Activated T-cell treated with anti-CD3 and anti-CD28 coated beads, Interleukin-2, amount 50 U/mL, for 4 hours (primary cell): Measurements from ENCODE around the gene PTER. TPM values are rescaled to one million over a fixed set of nuclear protein-coding genes. Genes with fewer than 3 reads are reported as not detected.

ENCODE experiments used
- ATAC-seq, 2 donors: fragments of 200-7000 bp; cut with Tn5 transposase; one replicate each; pipeline ENCODE4 v1.10.0; 2021
- DNase-seq: peaks from one replicate; pipeline ENCODE4 v3.0.0-alpha.2; 2020
- H3K27me3 Mint-ChIP-seq: one replicate; pipeline ENCODE4 v1.8.0; 2021; ENCODE audit warnings: low read depth, mixed read lengths
- H3K36me3 Mint-ChIP-seq: one replicate; pipeline ENCODE4 v1.8.0; 2022; ENCODE audit warnings: mixed read lengths; ENCODE audit not compliant: insufficient read depth
- H3K4me1 Mint-ChIP-seq: one replicate; pipeline ENCODE4 v1.8.0; 2021; ENCODE audit warnings: low read depth, mixed read lengths
- H3K4me3 Mint-ChIP-seq: one replicate; pipeline ENCODE4 v1.8.0; 2021; ENCODE audit warnings: mild to moderate bottlenecking, moderate library complexity, mixed read lengths
- H3K9me3 Mint-ChIP-seq: one replicate; pipeline ENCODE4 v1.8.0; 2021; ENCODE audit warnings: mixed read lengths
- total RNA-seq, 3 donors: library from RNA; stranded (reverse); gene quantifications; one replicate each; pipeline ENCODE4 v1.2.1, GENCODE V29; 2021

Gene PTER
- total RNA-seq, 3 donors from 2014 or later: 17.8 to 18.7 (median 18.5) TPM

GRCh38 chr10:16491933-16492332, 55.1 kb downstream of the PTER start:
- peaks cover 32% of the 10 kb centered on the region for H3K36me3 Mint-ChIP-seq
- no peak for ATAC-seq
- no peaks in the 10 kb centered on the region for H3K4me1 Mint-ChIP-seq
- no peaks in the 10 kb centered on the region for H3K9me3 Mint-ChIP-seq
- no peaks in the 10 kb centered on the region for H3K27me3 Mint-ChIP-seq
- no peak for DNase-seq
- H3K4me3 Mint-ChIP-seq: no peak overlapping the region

DNA sequence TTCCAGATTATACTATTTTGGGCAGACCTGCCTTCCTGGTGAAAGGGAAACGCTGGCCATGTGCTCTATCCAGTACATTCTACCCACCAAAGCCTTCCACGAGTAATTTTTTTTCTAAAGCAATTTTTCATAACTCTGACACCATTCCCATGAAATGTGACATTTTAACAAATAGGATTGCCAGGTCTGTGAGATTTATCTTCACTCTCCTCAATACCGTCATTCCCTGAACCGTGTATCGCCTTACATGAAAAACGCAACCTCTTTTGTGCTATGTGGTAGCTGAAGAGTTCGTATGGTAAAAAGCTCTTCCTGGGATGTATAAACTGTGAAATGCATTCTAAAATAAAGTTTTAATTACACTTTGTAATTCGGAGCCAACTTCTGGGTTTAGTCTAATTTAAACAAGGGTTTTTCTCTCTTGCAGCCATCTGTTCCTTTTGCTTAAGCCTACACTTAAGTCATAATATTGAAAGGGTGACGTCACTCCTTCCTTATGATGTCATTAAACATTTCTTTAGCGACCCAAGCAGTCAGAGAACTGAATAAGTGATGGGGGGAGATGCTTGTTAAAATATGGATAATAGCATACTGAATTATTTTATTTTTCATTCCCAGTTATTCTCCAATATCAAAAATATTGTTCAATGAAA, 57.2 kb downstream of the PTER start:
- Mint-ChIP-seq H3K4me1 (no peaks in the 10 kb centered on the region), H3K9me3 (no peaks in the 10 kb centered on the region), H3K36me3 (peaks cover 36% of the 10 kb centered on the region), H3K27me3 (no peaks in the 10 kb centered on the region), H3K4me3 (no peak overlapping the region)
- DNase-seq (no peak), ATAC-seq (no peak)

DNA sequence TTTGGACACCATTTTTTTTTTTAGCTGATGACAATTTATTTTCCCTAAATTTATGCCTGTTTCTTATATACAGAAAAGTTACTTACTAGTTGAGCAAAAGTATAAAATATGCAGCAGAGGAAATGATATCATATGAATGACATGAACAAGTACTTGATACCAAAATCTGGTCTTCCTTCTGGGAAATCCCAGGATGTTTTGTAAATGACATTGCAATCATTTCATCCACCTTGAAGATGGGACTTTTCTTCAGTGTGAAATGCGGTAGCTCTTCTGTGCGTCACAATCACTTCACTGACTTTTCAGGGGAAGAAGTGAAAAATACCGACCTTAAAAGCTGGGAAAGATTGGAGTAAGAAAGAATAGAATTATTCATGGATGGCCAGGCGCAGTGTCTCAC, 61.1 kb downstream of the PTER start:
- DNase-seq: no peak
- H3K4me3 Mint-ChIP-seq: no peak overlapping the region
- no peak for ATAC-seq

DNA sequence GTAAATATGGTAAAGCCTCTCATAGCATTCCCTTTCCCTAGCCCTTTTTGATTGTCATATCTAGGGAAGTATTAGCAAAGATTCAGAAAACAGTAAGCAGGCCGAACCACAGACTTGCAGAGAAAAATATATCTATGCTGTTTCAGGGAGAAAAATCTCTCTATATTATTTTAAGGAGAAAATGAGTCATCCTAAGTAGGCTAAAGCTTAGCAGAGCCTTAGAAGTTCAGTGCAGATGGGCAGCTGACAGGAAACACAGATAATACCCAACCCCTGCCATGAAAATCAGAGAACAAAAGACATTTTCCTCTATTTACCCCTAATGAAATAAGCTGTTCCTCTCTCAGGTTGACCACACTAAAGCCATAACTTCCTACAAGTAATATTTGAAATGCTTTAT, 68.4 kb downstream of the PTER start:
- DNase-seq (no peak), ATAC-seq (no peak)
- H3K36me3 Mint-ChIP-seq: peaks cover 13% of the 10 kb centered on the region
- no peaks in the 10 kb centered on the region for H3K27me3 Mint-ChIP-seq
- no peaks in the 10 kb centered on the region for H3K9me3 Mint-ChIP-seq
- peaks cover 2% of the 10 kb centered on the region for H3K4me1 Mint-ChIP-seq
- no peak overlapping the region for H3K4me3 Mint-ChIP-seq

More for the DNA sequence above, 61.1 kb downstream of the PTER start:
- no peaks in the 10 kb centered on the region for H3K4me1 Mint-ChIP-seq
- H3K9me3 Mint-ChIP-seq: no peaks in the 10 kb centered on the region
- peaks cover 21% of the 10 kb centered on the region for H3K36me3 Mint-ChIP-seq
- no peaks in the 10 kb centered on the region for H3K27me3 Mint-ChIP-seq

GRCh38 chr10:16509996-16510395, 73.2 kb downstream of the PTER start:
- Mint-ChIP-seq H3K4me1 (no peaks in the 10 kb centered on the region), H3K4me3 (no peak overlapping the region), H3K36me3 (peaks cover 25% of the 10 kb centered on the region), H3K27me3 (no peaks in the 10 kb centered on the region), H3K9me3 (no peaks in the 10 kb centered on the region)
- ATAC-seq: no peak
- no peak for DNase-seq

GRCh38 chr10:16510843-16511242, 74.0 kb downstream of the PTER start:
- DNase-seq: no peak

GRCh38 chr10:16518822-16519221, 82.0 kb downstream of the PTER start:
- no peak for ATAC-seq
- peaks cover 36% of the 10 kb centered on the region for H3K27me3 Mint-ChIP-seq
- H3K9me3 Mint-ChIP-seq: no peaks in the 10 kb centered on the region
- no peak for DNase-seq
- H3K36me3 Mint-ChIP-seq: peaks cover 6% of the 10 kb centered on the region
- no peak overlapping the region for H3K4me3 Mint-ChIP-seq
- peaks cover 12% of the 10 kb centered on the region for H3K4me1 Mint-ChIP-seq

More at GRCh38 chr10:16510843-16511242, 74.0 kb downstream of the PTER start:
- Mint-ChIP-seq H3K9me3 (no peaks in the 10 kb centered on the region), H3K4me1 (no peaks in the 10 kb centered on the region), H3K36me3 (peaks cover 25% of the 10 kb centered on the region), H3K27me3 (no peaks in the 10 kb centered on the region), H3K4me3 (no peak overlapping the region)
- ATAC-seq: no peak

GRCh38 chr10:16519250-16519907, 82.6 kb downstream of the PTER start:
- ATAC-seq: no peak
- peaks cover 41% of the 10 kb centered on the region for H3K27me3 Mint-ChIP-seq
- peaks cover 6% of the 10 kb centered on the region for H3K36me3 Mint-ChIP-seq
- H3K9me3 Mint-ChIP-seq: no peaks in the 10 kb centered on the region
- peak overlapping the region; percentile 70 for H3K4me3 Mint-ChIP-seq
- peaks cover 12% of the 10 kb centered on the region for H3K4me1 Mint-ChIP-seq
- DNase-seq: no peak

- Mint-ChIP-seq H3K36me3 (no peaks in the 10 kb centered on the region), H3K27me3 (peaks cover 45% of the 10 kb centered on the region), H3K9me3 (no peaks in the 10 kb centered on the region), H3K4me3 (peak overlapping the region; percentile 71), H3K4me1 (peaks cover 12% of the 10 kb centered on the region)
- ATAC-seq (peak; percentile 33 to 58), DNase-seq (no peak)
These were observed 83.4 kb downstream of the PTER start for GRCh38 chr10:16519908-16520861.

DNA sequence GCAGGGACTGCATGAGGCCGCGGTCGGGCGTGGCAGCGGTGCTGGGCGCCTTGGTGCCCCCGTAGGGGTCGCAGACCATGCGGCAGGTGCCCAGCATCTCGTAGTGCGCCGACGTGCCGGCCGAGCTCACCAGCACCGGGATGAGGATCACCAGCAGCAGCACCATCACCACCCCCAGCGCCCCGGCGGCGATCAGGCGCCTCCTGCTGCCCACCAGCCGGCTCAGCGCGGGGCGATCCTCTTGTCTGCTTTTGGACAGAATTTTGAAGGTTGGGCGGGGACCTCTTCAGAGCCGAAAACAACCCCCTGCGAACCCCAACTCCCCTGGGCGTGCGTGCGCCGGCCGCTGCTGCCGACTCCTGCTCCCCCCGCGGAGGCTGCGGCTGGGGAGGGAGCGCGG, 84.1 kb downstream of the PTER start:
- H3K36me3 Mint-ChIP-seq: no peaks in the 10 kb centered on the region
- peaks cover 12% of the 10 kb centered on the region for H3K4me1 Mint-ChIP-seq
- no peak for DNase-seq
- peak; percentile 58 to 62 for ATAC-seq
- no peaks in the 10 kb centered on the region for H3K9me3 Mint-ChIP-seq
- peaks cover 45% of the 10 kb centered on the region for H3K27me3 Mint-ChIP-seq
- peak overlapping the region; percentile 55 for H3K4me3 Mint-ChIP-seq

GRCh38 chr10:16521311-16522016, 84.7 kb downstream of the PTER start, which contains the start of gene C1QL3:
C1QL3 (minus strand) TSS chr10:16521879; CDS start chr10:16521065, 814 bp downstream.
- Mint-ChIP-seq H3K4me1 (peaks cover 12% of the 10 kb centered on the region), H3K4me3 (peak within 1 kb of the TSS; percentile 80), H3K27me3 (peaks cover 45% of the 10 kb centered on the region), H3K36me3 (no peaks in the 10 kb centered on the region), H3K9me3 (no peaks in the 10 kb centered on the region)
- peak; percentile 49 to 61 for ATAC-seq
- DNase-seq: no peak

- Mint-ChIP-seq H3K36me3 (no peaks in the 10 kb centered on the region), H3K27me3 (peaks cover 30% of the 10 kb centered on the region), H3K4me3 (no peak overlapping the region), H3K9me3 (no peaks in the 10 kb centered on the region), H3K4me1 (no peaks in the 10 kb centered on the region)
- ATAC-seq (no peak), DNase-seq (no peak)
These were observed 90.6 kb downstream of the PTER start for GRCh38 chr10:16527452-16527851.

DNA sequence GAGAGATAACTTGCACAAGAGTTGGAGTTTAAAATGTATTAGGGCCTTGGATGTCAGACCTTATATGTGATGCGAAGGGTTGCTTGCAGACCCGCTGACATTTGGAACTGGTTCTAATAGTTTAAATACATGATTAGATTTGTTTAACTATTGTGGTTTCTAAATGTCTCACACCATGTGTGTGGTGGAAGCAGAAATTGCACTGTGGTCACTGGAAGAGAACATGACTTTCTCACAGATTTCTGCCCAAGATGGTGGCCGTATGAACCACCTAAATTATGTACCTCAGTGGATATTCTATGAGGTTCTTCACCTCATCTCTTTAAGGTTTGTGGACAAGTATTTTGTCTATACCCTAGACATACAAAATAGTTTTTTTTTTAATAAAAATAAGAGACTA, 93.0 kb downstream of the PTER start:
- H3K9me3 Mint-ChIP-seq: no peaks in the 10 kb centered on the region
- H3K36me3 Mint-ChIP-seq: no peaks in the 10 kb centered on the region

GRCh38 chr10:16536155-16536554, 99.3 kb downstream of the PTER start:
- H3K4me1 Mint-ChIP-seq: no peaks in the 10 kb centered on the region

More for the DNA sequence above, 93.0 kb downstream of the PTER start:
- peaks cover 8% of the 10 kb centered on the region for H3K27me3 Mint-ChIP-seq
- no peak for DNase-seq
- ATAC-seq: no peak
- no peak overlapping the region for H3K4me3 Mint-ChIP-seq
- no peaks in the 10 kb centered on the region for H3K4me1 Mint-ChIP-seq

More at GRCh38 chr10:16536155-16536554, 99.3 kb downstream of the PTER start:
- no peaks in the 10 kb centered on the region for H3K9me3 Mint-ChIP-seq
- H3K4me3 Mint-ChIP-seq: no peak overlapping the region
- H3K36me3 Mint-ChIP-seq: no peaks in the 10 kb centered on the region
- DNase-seq: no peak
- ATAC-seq: no peak
- peaks cover 8% of the 10 kb centered on the region for H3K27me3 Mint-ChIP-seq
